HT1080 (cell line): ENCODE data around the gene VSX1. TPM values are rescaled to one million over a fixed set of nuclear protein-coding genes. Genes with fewer than 3 reads are reported as not detected.

Source experiments
- total RNA-seq: library from RNA; depleted of rRNA; stranded (reverse); fragments of >200 nt; shearing (Covaris generic); gene quantifications from 2 replicates; pipeline ENCODE4 v1.2.3, GENCODE V29; 2014; rRNA removed

Gene VSX1
- total RNA-seq, 1 experiment from 2014 or later, result not detected

Other genes with a start within 250 kb of the VSX1 start
- gene CST7, start 132.9 kb downstream of the VSX1 start, total RNA-seq, result 0.60 and 1.0 TPM in 2 replicates
- 173 and 180 TPM in 2 replicates for gene APMAP, start 89.4 kb downstream of the VSX1 start, total RNA-seq
- gene ACSS1, start 24.0 kb downstream of the VSX1 start, total RNA-seq, result 0.07 and 0.08 TPM in 2 replicates
- 96.1 and 107 TPM in 2 replicates for gene ENTPD6, start 113.6 kb upstream of the VSX1 start, total RNA-seq
- gene PYGB, start 165.9 kb upstream of the VSX1 start, total RNA-seq, result 113 and 121 TPM in 2 replicates